ENCODE results near the gene MARS1. TPM values are rescaled to one million over a fixed set of nuclear protein-coding genes. Genes with fewer than 3 reads are reported as not detected.

MARS1 gene
- total RNA-seq, 1 donor from 2014 or later: 316 TPM

DNA sequence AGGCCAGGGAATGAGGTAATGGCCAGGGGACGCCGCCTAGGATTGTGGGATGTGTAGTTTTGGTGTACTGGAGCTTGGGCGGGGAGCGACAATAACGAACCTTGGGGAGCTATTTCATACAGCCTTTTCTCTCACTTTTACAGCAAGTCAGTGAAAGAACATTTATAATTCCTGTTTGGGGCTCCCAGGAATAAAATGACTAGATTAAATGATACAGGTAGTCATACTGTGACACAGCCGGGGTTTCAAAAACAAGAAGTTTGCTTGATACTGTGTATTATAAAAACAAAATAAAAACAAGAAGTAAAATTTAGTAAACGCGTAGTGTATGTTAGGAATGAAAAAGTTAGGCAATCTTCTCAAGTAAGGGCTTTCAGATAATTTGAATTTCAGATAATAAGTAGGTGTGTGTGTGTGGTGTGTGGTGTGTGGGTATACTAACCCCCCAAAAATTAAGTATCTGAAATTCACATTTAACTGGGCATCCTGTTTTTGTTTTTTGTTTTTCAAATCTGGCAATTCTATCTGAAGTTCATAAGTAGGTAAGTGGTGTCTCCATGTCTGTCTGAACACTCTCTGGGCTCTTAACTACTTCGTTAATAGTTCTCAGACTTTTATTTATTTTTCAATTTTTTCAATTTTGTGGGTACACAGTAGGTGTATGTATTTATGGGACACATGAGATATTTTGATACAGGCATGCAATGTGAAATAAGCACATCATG, 59.6 kb downstream of the MARS1 start:
- Mint-ChIP-seq H3K27me3 (peaks cover 21% of the 10 kb centered on the region), H3K4me1 (peaks cover 42% of the 10 kb centered on the region), H3K4me3 (peak overlapping the region; percentile 96), H3K9me3 (no peaks in the 10 kb centered on the region), H3K36me3 (ENCODE audit: low read depth) (peaks cover 14% of the 10 kb centered on the region), H3K27ac (peak overlapping the region; percentile 94)
- no peak for DNase-seq
- intact Hi-C loops (cut with micrococcal nuclease): loop anchor here (1.0 to 5.0 kb wide), 3 partner anchors 27 to 145 kb away; partner anchors contain the start of genes DDIT3 and OS9

DNA sequence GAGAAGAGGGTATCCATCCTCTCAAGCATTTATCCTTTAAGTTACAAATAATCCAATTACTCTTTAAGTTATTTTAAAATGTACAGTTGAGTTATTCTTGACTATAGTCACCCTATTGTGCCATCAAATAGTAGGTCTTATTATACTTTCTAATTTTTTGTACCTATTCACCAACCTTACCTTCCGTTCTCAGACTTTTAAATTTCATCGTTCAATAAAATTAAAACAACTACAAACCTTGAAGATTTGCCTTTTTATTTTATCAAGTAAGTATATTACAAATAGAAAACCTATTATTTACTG, 60.1 kb downstream of the MARS1 start:
- Mint-ChIP-seq H3K27me3 (peaks cover 21% of the 10 kb centered on the region), H3K9me3 (no peaks in the 10 kb centered on the region), H3K4me3 (no peak overlapping the region), H3K4me1 (peaks cover 44% of the 10 kb centered on the region), H3K27ac (no peak overlapping the region), H3K36me3 (ENCODE audit: low read depth) (peaks cover 12% of the 10 kb centered on the region)
- no peak for DNase-seq
- intact Hi-C loops (cut with micrococcal nuclease): loop anchor here (5.0 kb wide), 1 partner anchor 144 kb away; the partner anchor contains the start of gene OS9

DNA sequence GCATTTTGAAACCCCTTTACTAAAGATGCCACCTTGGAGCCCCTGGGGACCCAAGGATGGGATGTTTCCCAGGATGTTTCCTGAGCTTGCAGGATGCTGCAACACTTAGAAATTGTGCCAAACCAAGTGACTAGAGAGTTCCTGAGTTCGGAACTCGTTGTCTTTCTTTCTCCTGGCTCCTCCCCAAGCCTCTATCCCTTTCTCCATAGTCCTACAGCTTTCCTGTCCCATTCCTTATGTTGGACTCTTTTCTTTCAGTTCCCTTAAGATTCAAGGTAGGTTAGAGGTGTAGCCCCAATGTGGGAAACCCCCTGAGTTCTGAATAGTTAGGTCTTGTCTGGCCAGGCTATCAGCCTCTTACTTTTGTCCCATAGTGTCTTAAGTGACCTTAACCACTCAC, 60.6 kb downstream of the MARS1 start:
- Mint-ChIP-seq H3K4me3 (no peak overlapping the region), H3K36me3 (ENCODE audit: low read depth) (peaks cover 12% of the 10 kb centered on the region), H3K27ac (no peak overlapping the region), H3K4me1 (peaks cover 44% of the 10 kb centered on the region), H3K27me3 (peaks cover 21% of the 10 kb centered on the region), H3K9me3 (no peaks in the 10 kb centered on the region)
- intact Hi-C loops (cut with micrococcal nuclease): loop anchor here (5.0 kb wide), 1 partner anchor 144 kb away; the partner anchor contains the start of gene OS9
- DNase-seq: no peak

DNA sequence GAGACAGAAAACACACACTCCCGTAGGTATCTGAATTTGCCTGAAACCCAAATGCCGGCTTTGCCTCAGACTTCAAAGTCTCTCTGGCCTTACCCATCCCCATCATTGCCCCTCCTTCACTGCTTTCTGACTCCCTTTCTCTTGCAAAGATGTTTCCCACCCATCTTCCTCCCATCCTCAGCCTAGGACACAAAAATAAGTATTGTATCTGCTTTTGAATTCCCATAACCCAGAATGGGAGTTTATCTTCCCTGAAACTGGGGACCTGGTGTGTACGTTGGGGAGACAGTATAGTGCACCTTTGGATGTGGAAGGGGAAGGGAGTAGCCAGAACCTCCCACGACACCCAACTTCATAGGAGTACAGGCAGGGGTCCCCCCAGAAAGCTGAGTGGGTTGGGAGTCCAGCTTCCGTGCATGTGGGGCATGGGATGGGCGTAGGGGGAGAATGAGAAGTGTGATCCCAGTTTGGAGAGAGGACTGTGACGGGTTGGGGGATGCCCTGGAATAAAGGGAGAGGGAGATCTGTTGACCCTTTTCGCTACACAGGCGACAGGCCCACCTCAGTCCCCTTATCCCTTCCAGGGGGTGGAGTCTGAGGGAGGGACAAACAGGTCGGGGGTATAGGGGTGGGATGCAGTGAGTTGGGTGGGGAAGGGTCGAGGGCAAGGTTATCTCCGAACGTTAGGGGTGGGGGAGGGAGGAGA, 61.5 kb downstream of the MARS1 start:
- Mint-ChIP-seq H3K9me3 (no peaks in the 10 kb centered on the region), H3K4me3 (peak overlapping the region; percentile 81), H3K36me3 (ENCODE audit: low read depth) (peaks cover 12% of the 10 kb centered on the region), H3K4me1 (peaks cover 42% of the 10 kb centered on the region), H3K27me3 (peaks cover 23% of the 10 kb centered on the region), H3K27ac (no peak overlapping the region)
- no peak for DNase-seq
- intact Hi-C loops (cut with micrococcal nuclease): loop anchor here (5.0 kb wide), 1 partner anchor 143 kb away; the partner anchor contains the start of gene OS9

DNA sequence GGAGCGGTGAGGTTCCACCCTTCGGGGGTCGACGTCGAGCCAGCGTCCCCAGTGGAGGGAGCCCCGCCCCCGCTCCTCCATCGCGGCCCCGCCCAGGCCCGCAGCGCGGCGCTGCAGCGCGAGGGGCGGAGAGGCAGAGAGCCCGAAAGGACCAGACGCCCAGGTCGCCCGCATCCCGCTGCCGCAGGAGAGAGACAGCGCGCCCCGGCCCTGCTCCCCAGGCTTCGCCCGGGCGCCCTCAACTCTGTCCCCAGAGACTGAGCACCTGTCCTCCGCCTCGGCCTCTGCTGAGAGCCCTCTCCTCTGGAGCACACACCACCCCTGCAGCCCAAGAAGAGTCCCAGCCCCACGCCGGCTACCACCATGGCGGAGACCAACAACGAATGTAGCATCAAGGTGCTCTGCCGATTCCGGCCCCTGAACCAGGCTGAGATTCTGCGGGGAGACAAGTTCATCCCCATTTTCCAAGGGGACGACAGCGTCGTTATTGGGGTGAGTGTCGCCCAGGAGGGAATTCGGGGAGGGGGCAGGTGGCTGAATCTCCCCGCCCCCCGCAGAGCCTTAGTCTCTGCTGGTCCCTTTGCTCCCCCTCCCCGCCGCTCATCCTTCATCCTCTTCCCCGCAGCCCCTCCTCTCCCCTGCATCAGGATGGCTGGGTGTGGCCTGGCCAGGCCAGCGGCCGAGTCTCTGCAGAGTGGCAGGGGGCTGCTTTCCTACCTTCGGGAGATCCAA, 62.2 kb downstream of the MARS1 start, which contains the start of gene KIF5A:
Gene KIF5A, plus strand, starts transcription at position 136 of the 732 bp plus-strand sequence. Its CDS starts 228 bp downstream, at position 364.
- intact Hi-C loops (cut with micrococcal nuclease): loop anchor here (5.0 kb wide), 1 partner anchor 142 kb away; the partner anchor contains the start of gene OS9
- peak; percentile 92 for DNase-seq
- Mint-ChIP-seq H3K36me3 (ENCODE audit: low read depth) (peaks cover 8% of the 10 kb centered on the region), H3K4me1 (peaks cover 39% of the 10 kb centered on the region), H3K4me3 (peak within 1 kb of the TSS; percentile 81), H3K27ac (no peak within 1 kb of the TSS), H3K27me3 (peaks cover 25% of the 10 kb centered on the region), H3K9me3 (no peaks in the 10 kb centered on the region)

DNA sequence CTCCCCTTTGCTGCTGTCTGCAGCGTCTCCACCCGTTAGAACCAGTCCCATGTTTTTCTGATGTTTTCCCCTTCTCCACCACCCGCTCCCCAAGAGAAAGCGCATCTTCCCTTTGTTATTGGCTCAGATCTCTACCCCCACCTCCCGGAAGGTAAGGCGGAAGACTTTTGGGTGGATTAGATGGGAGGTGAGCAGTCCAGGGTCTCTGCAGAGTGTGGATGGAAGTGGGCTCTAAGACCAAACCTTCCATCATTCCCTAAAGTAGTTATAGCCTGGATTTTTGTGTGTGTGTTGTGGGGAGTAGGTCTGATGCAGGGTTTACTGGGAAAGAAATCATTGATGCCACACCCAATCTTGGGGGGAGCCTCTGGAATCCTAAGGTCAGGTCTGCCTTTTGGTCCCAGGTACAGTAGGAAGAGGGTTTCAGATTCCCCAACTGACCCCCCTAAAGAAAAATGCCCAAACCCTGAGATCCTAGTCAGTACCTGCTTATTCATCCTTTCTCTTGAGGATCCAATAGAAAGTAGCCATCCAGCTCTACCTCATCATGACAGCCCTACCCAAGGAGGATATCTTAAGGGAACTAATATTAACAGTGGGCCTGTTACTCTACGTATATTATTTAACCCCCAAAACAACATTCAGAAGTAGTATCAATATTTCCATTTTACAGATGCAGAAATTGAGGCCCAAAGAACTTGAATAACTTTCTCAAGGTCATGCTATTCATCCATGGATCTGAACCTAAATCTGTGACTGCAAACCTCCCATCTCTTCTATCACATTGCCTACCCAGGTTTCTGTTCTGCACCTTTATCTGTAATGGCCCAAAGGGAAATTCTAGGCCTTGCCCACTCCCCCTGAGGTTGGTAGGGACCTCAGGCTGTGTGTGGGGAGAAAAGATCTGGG, 63.0 kb downstream of the MARS1 start:
- H3K9me3 Mint-ChIP-seq: no peaks in the 10 kb centered on the region
- peaks cover 32% of the 10 kb centered on the region for H3K4me1 Mint-ChIP-seq
- H3K4me3 Mint-ChIP-seq: peak overlapping the region; percentile 81
- H3K27ac Mint-ChIP-seq: no peak overlapping the region
- no peak for DNase-seq
- intact Hi-C loops (cut with micrococcal nuclease): no loop called here
- peaks cover 5% of the 10 kb centered on the region for H3K36me3 Mint-ChIP-seq (ENCODE audit: low read depth)
- H3K27me3 Mint-ChIP-seq: peaks cover 25% of the 10 kb centered on the region

DNA sequence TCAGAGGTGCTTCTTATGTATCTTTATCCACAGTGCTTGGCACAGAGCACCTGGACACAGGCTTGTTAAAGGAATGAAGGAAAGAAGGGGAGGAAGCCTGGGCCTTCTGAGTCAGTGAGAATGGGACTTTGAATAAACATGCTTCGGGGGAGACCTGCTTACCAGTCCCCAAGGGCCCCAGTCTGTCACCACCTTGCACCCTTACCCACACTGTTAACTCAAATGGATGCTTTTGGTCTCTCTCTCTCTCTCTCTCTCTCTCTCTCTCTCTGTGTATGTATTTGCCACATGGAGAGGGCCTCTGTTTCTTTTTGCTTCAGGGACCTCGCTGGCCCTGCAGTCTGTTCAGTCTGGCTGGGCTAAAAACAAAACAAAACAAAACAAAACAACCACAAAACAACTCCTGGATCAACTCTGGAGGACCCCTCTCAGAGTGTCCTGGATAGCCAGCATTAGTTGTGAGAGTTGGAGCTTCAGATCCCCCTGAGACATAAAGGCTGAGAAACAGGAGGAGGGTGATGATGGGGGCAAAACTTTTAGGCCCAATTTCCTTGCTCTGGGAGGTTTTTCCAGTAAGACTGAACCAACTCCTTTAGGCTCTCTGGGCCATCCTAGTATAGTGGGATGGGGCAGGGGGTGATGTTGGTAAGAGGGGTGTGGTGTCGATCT, 63.9 kb downstream of the MARS1 start:
- Mint-ChIP-seq H3K4me3 (peak overlapping the region; percentile 14), H3K4me1 (peaks cover 27% of the 10 kb centered on the region), H3K27me3 (peaks cover 25% of the 10 kb centered on the region), H3K9me3 (no peaks in the 10 kb centered on the region), H3K36me3 (ENCODE audit: low read depth) (no peaks in the 10 kb centered on the region), H3K27ac (no peak overlapping the region)
- intact Hi-C loops (cut with micrococcal nuclease): no loop called here
- no peak for DNase-seq

DNA sequence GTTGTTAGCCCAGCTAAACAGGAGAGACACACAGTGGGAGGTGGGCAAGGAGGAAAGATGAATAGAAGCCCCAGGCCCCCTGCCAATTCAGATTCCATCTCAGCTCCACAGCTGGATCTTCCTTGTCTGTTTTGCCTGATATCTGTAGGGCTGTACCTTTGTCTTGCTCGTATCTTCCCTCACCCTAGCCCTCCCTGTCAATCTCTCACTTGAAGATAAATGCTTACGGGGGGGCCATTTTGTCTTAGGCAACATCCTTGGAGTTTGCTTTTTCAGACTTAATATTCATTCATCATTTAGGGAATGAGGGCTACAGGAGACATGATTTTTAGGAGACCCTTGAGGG, 64.4 kb downstream of the MARS1 start:
- Mint-ChIP-seq H3K27me3 (peaks cover 22% of the 10 kb centered on the region), H3K27ac (no peak overlapping the region), H3K4me1 (peaks cover 25% of the 10 kb centered on the region), H3K4me3 (no peak overlapping the region), H3K9me3 (no peaks in the 10 kb centered on the region), H3K36me3 (ENCODE audit: low read depth) (no peaks in the 10 kb centered on the region)
- intact Hi-C loops (cut with micrococcal nuclease): no loop called here
- no peak for DNase-seq

DNA sequence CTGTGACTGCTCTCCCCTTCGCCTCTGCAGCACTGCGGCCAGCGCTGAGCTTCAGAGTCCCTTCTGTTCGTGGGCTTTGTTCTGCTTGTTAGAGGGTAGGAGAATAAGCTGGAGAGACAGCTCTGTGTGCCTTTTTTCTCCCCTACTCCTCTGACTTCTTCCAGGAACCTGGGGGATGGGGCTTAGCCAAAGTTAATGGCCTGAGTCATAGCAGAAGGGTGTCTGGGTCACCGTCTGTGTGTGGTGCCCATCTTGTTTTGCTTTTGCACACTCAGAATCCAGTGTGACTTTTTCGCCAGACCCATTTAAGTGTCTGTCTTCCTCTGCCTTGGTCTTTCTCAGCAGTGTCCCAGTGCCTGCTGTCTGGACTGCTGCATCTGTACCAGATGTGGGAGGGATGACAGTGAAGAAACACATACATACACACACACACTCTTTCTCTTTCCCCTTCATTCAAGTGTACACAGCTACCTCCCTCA, 65.0 kb downstream of the MARS1 start:
- no peak for DNase-seq
- Mint-ChIP-seq H3K4me1 (peaks cover 23% of the 10 kb centered on the region), H3K27me3 (peaks cover 22% of the 10 kb centered on the region), H3K36me3 (ENCODE audit: low read depth) (no peaks in the 10 kb centered on the region), H3K4me3 (no peak overlapping the region), H3K27ac (no peak overlapping the region), H3K9me3 (no peaks in the 10 kb centered on the region)
- intact Hi-C loops (cut with micrococcal nuclease): no loop called here

DNA sequence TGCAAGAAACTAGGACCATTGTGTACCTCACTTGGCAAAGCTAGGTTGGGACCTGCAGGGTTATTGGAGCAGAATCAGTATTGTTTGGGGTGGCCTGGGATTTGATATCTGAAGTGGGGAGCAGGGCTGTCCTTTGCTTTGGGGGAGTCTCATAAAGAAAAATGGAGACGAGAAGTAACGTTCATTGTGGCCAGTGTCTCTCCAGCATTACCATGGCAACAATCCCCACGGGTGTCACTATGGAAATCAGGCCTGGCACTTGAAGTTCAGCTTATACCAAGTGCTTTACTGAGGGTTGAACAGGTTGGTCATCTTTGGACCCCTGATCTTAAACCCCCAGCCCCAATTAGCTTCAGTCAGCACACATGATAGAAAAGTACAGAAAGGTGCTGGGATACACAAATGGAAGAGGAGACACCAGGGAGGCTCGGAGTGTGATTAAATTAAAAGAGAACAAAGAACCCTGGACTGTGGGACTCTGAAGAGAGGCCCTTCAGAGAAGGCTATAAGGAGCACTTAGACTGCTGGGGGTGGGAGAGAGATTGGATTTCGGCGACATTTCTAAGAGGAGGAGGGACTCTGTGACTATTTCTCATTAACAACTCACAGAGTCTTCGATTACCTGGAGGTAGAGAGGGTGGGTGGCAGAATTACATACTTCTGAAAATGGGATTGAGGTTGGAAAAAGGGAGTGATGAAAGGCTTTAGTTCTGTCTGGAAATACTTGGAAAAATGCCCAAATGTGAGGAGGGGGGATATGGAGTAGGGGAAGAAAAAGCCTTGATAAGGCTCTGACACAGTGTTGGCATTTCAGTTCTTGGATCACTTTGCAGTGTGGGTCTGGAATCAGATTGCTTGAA, 65.7 kb downstream of the MARS1 start:
- peaks cover 20% of the 10 kb centered on the region for H3K4me1 Mint-ChIP-seq
- no peak overlapping the region for H3K27ac Mint-ChIP-seq
- intact Hi-C loops (cut with micrococcal nuclease): no loop called here
- peaks cover 18% of the 10 kb centered on the region for H3K27me3 Mint-ChIP-seq
- no peak overlapping the region for H3K4me3 Mint-ChIP-seq
- no peak for DNase-seq
- H3K36me3 Mint-ChIP-seq (ENCODE audit: low read depth): no peaks in the 10 kb centered on the region
- H3K9me3 Mint-ChIP-seq: no peaks in the 10 kb centered on the region

DNA sequence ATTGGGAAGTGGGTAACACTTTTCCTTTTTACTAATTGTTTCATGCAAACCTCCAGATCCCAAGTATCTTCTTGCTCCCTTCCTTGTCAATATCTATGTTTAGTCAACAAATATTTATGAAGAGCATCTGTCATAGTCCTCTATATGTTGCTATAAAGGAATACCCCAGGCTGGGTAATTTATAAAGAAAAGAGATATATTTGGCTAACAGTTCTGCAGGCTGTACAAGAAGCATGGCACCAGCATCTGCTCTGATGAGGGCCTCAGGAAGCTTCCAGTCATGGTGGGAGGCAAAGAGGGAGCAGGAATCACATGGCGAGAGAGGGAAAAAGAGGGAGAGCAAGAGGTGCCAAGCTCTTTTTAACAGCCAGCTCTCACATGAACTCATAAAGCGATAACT, 66.6 kb downstream of the MARS1 start:
- Mint-ChIP-seq H3K4me3 (no peak overlapping the region), H3K4me1 (peaks cover 13% of the 10 kb centered on the region), H3K36me3 (ENCODE audit: low read depth) (no peaks in the 10 kb centered on the region), H3K27ac (no peak overlapping the region), H3K9me3 (no peaks in the 10 kb centered on the region), H3K27me3 (peaks cover 11% of the 10 kb centered on the region)
- intact Hi-C loops (cut with micrococcal nuclease): no loop called here
- DNase-seq: no peak

DNA sequence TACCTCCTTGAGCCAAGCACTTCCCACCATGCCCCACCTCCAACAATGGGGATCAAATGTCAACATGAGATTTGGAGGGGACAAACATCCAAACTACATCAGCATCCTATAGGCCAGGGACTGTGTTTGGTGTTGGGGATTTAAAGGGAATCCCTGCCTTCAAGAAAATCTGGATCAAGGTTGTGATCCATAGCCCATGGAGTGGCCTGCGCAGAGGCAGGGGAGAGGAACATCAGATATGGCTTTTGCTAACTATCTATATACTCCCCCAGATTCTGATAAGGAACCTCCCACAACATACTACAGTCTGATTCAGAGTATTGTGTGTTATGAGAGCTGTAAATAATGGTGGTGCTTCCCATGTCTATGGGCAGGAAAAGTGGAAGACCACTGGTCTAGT, 67.0 kb downstream of the MARS1 start:
- no peaks in the 10 kb centered on the region for H3K36me3 Mint-ChIP-seq (ENCODE audit: low read depth)
- no peak overlapping the region for H3K4me3 Mint-ChIP-seq
- H3K27ac Mint-ChIP-seq: no peak overlapping the region
- intact Hi-C loops (cut with micrococcal nuclease): no loop called here
- no peaks in the 10 kb centered on the region for H3K9me3 Mint-ChIP-seq
- peaks cover 10% of the 10 kb centered on the region for H3K27me3 Mint-ChIP-seq
- DNase-seq: no peak
- peaks cover 13% of the 10 kb centered on the region for H3K4me1 Mint-ChIP-seq
